Right atrium auricular region (tissue), 2 donors: Measurements from ENCODE around the gene CD4. TPM values are rescaled to one million over a fixed set of nuclear protein-coding genes. Genes with fewer than 3 reads are reported as not detected.

Experiments used
- DNase-seq: peaks from one replicate; pipeline ENCODE4 v3.0.0-alpha.2; 2019; ENCODE audit warnings: low spot score
- H3K27ac ChIP-seq, 2 donors: fragments of 200-600 bp; sonication (generic); 1 replicate in 1 of 2; 2 replicates in 1 of 2; pipeline ENCODE4 v1.5.1; 2016 to 2019
- H3K27me3 ChIP-seq, 2 donors: fragments of 200-600 bp; sonication (generic); one replicate each; pipeline versions ENCODE4 v1.5.1 to v1.6.0; 2017 to 2019
- H3K36me3 ChIP-seq: fragments of 200-600 bp; sonication (generic); one replicate; pipeline ENCODE4 v1.5.1; 2016
- H3K4me1 ChIP-seq, 2 donors: fragments of 200-600 bp; sonication (generic); one replicate each; pipeline versions ENCODE4 v1.5.1 to v1.6.0; 2017 to 2019
- H3K4me3 ChIP-seq, 2 donors: fragments of 200-600 bp; sonication (generic); 1 replicate in 1 of 2; 2 replicates in 1 of 2; pipeline ENCODE4 v1.5.1; 2017 to 2019; ENCODE audit warnings: mild to moderate bottlenecking in 1 of 2, moderate library complexity in 1 of 2
- H3K9me3 ChIP-seq, 2 donors: fragments of 200-600 bp; sonication (generic); one replicate each; pipeline ENCODE4 v1.5.1; 2019
- total RNA-seq, 2 donors: library from RNA; depleted of rRNA; stranded (reverse); fragments of >200 nt; gene quantifications; one replicate each; pipeline ENCODE4 v1.1.0, GENCODE V29; 2016
- TF ChIP-seq, protein P1 (sequence below), 2 donors: fragments of 200-600 bp; sonication (generic); IDR thresholded peaks; one replicate each; pipeline ENCODE4 v1.5.1; 2019; ENCODE audit warnings: antibody characterized with exemption in 2 of 2

Gene CD4
- total RNA-seq, 2 donors from 2014 or later, result 3.2 to 7.3 TPM

GRCh38 chr12:6790496-6791150 is 1.3 kb downstream of the CD4 start:
- Histone ChIP-seq H3K4me3 (no peak overlapping the region), H3K27ac (no peak overlapping the region)
- TF ChIP-seq, protein P1, sequence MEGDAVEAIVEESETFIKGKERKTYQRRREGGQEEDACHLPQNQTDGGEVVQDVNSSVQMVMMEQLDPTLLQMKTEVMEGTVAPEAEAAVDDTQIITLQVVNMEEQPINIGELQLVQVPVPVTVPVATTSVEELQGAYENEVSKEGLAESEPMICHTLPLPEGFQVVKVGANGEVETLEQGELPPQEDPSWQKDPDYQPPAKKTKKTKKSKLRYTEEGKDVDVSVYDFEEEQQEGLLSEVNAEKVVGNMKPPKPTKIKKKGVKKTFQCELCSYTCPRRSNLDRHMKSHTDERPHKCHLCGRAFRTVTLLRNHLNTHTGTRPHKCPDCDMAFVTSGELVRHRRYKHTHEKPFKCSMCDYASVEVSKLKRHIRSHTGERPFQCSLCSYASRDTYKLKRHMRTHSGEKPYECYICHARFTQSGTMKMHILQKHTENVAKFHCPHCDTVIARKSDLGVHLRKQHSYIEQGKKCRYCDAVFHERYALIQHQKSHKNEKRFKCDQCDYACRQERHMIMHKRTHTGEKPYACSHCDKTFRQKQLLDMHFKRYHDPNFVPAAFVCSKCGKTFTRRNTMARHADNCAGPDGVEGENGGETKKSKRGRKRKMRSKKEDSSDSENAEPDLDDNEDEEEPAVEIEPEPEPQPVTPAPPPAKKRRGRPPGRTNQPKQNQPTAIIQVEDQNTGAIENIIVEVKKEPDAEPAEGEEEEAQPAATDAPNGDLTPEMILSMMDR (IDR thresholded peaks at IDR 0.05), result no peak

DNA sequence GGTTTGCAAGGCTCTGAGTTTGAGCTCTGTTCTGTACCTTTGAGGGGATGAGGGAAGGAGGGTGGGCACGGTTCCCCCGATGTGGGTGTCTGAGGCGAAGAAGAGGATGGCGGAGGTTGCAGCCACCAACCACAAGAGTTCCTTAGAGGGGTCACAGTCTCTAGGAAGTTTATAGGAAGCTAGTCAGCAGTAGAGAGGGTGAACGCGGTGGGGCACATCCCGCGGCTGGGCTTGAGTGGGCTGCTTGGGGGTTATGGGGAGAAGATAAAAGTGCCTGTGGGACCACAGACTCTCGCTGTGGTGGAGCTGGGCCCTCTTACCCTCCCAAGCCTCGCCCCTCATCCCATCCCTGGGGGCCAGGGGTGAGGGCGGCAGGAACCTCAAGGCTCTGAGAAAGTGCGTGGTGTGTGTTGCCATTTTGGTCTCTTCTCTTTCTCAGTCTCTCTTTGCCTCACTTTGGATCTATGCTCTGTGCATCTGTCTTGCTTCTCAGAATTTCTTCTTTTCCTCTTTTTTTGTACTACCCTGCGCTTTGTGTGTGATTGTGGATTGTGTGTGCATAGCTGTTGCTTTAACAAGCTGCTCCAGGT is 2.7 kb downstream of the CD4 start:
- no peaks in the 10 kb centered on the region for H3K4me1 ChIP-seq

More at GRCh38 chr12:6790496-6791150, 1.3 kb downstream of the CD4 start:
- H3K27me3 ChIP-seq, result no peaks in the 10 kb centered on the region
- no peaks in the 10 kb centered on the region for H3K4me1 ChIP-seq
- H3K9me3 ChIP-seq, result no peaks in the 10 kb centered on the region
- no peak for DNase-seq
- H3K36me3 ChIP-seq, result no peaks in the 10 kb centered on the region

DNA sequence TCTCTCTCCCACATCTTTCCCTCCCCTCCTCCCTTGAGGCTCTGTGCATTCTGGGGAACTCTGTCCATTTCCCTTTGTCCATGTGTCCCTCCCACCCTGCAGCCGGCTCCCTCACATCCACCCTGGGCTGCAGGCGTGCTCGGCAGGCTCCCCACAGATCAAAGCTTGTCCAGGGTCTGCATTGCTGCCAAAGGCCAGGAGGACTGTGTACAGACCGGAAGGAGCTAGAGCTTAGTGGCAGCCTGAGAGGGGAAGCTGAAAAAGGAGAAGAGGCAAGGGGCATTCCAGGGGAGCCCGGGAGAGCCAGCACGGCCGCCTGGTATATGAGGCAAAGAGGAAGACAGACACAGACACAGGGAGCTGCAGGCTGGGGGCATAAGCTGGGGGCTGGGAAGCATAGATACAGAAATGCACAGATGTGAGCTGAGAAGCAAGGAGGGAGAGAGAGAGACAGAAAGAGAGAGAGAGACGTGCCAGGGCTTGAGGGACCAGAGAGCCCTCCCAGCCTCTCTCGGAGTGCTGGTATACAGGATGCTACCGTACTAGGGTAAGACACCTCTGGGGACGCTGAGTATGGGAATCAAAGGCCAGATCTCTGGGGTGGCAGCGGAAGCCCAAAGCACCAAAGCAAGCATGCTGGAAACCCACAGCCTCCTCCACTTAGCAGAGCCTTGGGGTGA is 3.3 kb downstream of the CD4 start:
- no peak overlapping the region for H3K27ac ChIP-seq
- no peaks in the 10 kb centered on the region for H3K4me1 ChIP-seq
- peak overlapping the region in 1 of 2 donors; percentile 13 for H3K4me3 ChIP-seq
- TF ChIP-seq, protein P1 (IDR thresholded peaks at IDR 0.05), result no peak
- no peaks in the 10 kb centered on the region for H3K9me3 ChIP-seq
- no peaks in the 10 kb centered on the region for H3K36me3 ChIP-seq
- H3K27me3 ChIP-seq, result no peaks in the 10 kb centered on the region
- no peak for DNase-seq

More for the DNA sequence above, 2.7 kb downstream of the CD4 start:
- Histone ChIP-seq H3K4me3 (peak overlapping the region in 1 of 2 donors; percentile 13), H3K9me3 (no peaks in the 10 kb centered on the region), H3K27ac (no peak overlapping the region), H3K36me3 (no peaks in the 10 kb centered on the region), H3K27me3 (no peaks in the 10 kb centered on the region)
- TF ChIP-seq, protein P1 (IDR thresholded peaks at IDR 0.05), result no peak
- DNase-seq, result no peak

GRCh38 chr12:6795088-6795487 is 5.8 kb downstream of the CD4 start:
- no peaks in the 10 kb centered on the region for H3K27me3 ChIP-seq
- H3K4me1 ChIP-seq, result no peaks in the 10 kb centered on the region
- no peak overlapping the region for H3K27ac ChIP-seq
- H3K36me3 ChIP-seq, result no peaks in the 10 kb centered on the region
- H3K4me3 ChIP-seq, result no peak overlapping the region
- TF ChIP-seq, protein P1 (IDR thresholded peaks at IDR 0.05), result no peak
- DNase-seq, result no peak
- H3K9me3 ChIP-seq, result no peaks in the 10 kb centered on the region

DNA sequence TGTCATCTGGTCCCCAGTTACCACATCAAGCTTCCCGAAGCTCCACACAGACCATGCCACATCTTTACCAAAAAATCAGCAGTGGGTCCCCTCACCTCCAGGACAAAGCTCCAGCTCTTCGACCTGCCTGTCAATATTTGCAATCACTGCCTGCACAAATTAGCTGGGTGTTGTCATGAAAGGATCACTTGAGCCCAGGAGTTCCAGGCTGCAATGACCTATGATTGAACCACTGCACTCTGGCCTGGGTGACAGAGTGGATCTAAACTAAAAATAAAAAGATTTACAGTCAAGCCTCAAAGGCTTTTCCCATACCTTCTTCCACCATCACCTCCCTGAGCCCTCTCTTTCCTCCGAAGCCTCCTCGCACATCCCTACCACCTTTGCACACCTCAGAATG is 7.2 kb downstream of the CD4 start:
- Histone ChIP-seq H3K27ac (no peak overlapping the region), H3K4me3 (no peak overlapping the region), H3K27me3 (no peaks in the 10 kb centered on the region), H3K4me1 (no peaks in the 10 kb centered on the region), H3K36me3 (no peaks in the 10 kb centered on the region), H3K9me3 (no peaks in the 10 kb centered on the region)
- DNase-seq, result no peak
- TF ChIP-seq, protein P1 (IDR thresholded peaks at IDR 0.05), result no peak
